ENCODE data around the gene COL4A3.

Gene COL4A3

GRCh38 chr2:227351639-227352038 lies 187.2 kb downstream of the COL4A3 start:
- TF ChIP-seq CTCF (IDR thresholded peaks at IDR 0.05; ENCODE audit: low read depth, low read length), result no peak
- H3K4me3 ChIP-seq (ENCODE audit: low read depth, low read length), result no peak overlapping the region

GRCh38 chr2:227360351-227360750 lies 195.9 kb downstream of the COL4A3 start:
- TF ChIP-seq CTCF (IDR thresholded peaks at IDR 0.05; ENCODE audit: low read depth, low read length), result no peak

GRCh38 chr2:227363756-227364155 lies 199.3 kb downstream of the COL4A3 start:
- no peak overlapping the region for H3K4me3 ChIP-seq (ENCODE audit: low read depth, low read length)
- no peak for TF ChIP-seq CTCF (IDR thresholded peaks at IDR 0.05; ENCODE audit: low read depth, low read length)

More at GRCh38 chr2:227360351-227360750, 195.9 kb downstream of the COL4A3 start:
- no peak overlapping the region for H3K4me3 ChIP-seq (ENCODE audit: low read depth, low read length)
